Measurements from ENCODE around the gene PDE1C.

DNA sequence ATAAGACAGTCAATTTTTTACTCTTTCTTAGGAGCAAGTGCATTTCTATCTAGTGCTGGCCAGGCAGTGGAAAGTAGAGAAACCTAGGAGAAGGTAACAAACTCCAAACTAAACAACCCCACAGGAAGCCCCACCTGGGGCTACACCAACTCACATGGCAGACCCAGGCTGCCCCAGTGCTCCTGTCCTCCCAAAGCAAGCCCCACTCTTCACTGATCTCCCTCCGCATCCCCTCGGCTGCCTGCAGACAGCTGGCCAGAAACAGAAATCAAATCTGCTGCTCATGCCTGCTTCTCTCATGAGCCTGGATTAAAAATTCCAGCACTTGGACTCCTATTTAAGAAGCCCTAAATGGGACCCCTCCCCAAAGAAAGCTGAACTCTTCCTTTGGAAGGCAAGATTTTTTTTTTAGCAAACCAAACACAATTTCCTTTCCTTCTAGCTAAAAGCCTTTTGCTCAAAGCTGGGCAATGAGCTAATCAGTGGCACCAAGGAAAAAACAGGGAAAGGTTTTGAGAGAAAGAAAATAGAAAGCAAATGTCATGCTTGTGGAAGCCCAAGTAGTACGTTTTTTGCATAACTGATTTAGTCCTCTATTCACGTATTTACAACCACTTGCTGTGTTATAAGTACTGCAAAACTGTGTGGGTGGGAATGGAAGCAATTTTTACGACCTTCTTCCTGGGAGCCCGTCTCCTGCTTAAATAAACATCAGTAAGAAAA, 10.8 kb downstream of the PDE1C start:
- TF ChIP-seq CTCF (IDR thresholded peaks at IDR 0.05) = no peak
- TF ChIP-seq, protein P1, sequence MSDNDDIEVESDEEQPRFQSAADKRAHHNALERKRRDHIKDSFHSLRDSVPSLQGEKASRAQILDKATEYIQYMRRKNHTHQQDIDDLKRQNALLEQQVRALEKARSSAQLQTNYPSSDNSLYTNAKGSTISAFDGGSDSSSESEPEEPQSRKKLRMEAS (IDR thresholded peaks at IDR 0.05; ENCODE audit: low read depth) = no peak
- no peak for TF ChIP-seq CHD2 (IDR thresholded peaks at IDR 0.05; ENCODE audit: low read length, partially characterized antibody)
- no peak for TF ChIP-seq POLR2AphosphoS5 (IDR thresholded peaks at IDR 0.05; ENCODE audit: low read depth, low read length)
- TF ChIP-seq JUND (IDR thresholded peaks at IDR 0.05) = no peak

Data from SK-N-SH (cell line).